ENCODE measurements around the gene RALGPS1.
"Not testable (repeated sequence)": the region's sequence is repeated elsewhere in the genome, so short reads cannot be mapped to it uniquely, and the experiment has no call there.

RALGPS1 gene

DNA sequence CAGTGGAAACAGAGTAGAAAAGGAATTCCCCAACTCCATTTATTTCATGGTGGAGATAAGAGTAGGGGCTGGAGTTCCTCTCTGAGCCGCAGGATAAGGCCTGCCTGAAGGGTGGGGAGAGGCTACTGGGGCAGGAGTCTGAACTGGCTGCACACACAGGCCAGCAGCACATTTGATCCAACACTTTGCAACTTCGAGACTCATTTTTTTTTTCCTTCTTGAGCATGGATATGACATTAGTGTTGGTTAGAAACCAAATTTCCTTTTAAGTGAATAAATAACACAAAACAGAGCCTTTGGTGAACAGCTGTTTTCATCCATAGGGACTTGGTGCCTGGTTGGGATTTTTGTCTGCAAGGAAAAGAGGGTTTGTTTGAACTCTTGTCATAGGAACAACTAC, 76.6 kb downstream of the RALGPS1 start:
- no peak for DNase-seq

DNA sequence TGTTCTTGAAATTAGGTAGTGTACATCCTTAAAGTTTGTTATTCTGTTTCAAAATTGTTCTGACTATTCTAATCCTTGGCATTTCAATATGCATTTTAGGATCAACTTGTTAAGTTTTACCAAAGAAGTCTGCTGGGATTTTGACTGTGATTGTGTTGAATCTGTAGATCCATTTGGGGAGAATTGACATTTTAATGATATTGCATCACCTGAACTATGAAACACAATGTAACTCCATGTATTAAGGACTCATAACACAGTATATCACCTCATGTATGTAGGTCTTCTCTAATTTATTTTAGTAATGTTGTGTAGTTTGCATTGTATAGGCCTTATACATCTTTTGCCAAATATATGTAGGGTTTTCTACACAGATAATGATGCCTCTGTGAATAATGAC, 77.8 kb downstream of the RALGPS1 start:
- DNase-seq, result no peak

DNA sequence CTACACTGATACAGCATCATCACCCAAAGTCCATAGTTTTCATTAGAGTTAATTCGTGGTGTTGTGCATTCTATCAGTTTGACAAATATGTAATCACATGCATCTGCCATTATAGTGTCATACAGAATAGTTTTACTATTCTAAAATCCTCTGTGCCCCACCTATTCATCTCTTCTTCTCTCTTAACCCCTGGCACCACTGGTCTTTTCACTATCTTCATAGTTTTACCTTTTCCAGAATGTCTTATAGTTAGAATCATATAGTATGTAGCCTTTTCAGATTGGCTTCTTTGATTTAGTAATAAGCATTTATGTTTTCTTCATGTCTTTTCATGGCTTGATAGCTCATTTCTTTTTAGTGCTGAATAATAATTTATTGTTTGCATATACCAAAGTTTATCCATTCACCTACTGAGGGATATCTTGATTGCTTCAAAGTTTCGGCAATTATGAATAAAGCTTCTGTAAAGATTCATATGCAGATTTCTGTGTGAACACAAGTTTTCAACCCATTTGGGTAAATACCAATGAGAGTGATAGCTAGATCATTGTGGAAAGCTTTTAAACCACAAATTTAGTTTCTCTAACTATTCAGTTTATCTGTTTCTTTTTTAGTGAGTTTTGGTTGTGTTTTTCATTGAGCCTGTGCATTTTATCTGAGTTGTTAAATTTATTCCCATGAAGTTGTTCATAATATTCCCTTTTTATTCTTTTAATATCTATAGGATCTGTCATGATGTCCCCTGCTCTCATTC, 84.9 kb downstream of the RALGPS1 start:
- DNase-seq, result no peak

DNA sequence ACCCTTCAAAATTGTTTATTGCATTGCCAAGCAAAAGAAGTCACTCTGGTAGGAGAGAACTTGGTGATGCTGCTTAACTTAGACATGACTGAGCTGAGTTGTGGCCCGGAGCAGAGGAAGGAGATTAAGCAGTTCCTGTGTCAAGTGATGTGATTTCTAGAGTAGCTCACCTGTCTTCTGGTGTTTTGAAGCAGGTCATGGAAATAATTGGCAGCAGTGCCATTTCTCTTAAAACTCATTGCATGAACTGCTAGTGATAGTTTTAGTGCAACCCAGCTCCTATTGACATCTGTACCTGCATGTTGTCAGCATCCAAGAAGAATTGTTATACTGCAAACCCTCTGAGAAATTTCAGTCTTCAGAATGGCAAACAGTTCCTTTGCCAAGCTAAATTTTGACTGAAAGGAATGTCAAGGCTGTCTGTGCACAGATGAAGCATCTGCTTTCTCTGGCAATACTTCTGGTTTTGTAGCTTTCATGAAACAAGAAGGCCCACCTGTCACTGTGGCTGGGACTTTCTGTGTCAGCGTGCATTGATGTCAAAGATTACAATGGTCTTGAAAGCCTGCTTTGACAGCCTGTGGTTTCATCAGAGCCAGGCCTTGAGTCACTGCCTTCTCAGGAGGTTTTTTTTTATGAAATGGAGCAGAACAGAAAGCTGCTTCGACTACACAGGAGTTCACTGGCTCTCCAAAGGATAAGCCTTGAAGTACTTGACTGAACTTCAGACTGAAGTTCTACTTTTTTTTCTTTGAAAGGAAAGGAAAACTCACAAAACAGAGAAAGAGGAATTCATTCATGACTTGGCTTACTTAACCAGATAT, 90.6 kb downstream of the RALGPS1 start:
- DNase-seq, result peak; percentile 39

DNA sequence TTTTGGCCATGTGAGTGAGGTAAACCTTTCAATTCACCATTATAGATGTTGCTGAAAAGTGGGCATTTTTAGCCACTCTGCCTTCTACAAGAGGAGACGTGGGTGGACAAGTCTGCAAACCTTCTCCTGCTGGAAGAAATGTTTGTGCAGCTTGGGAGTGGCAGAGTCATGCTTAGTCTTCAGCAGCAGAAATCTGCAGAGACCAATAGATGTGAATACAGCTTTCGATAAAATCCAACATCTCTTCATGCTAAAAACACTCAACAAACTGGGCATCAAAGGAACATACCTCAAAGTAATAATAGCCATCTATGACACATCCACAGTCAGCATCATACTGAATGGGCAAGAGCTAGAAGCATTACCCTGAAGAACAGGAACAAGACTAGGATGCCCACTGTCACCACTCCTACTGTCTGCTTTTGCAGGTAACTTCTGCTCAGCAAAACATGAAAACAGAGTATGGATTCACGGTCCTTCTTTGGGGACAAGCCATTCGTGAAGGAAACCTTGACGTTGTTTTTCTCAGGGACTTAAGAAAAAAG, 91.3 kb downstream of the RALGPS1 start:
- DNase-seq, result no peak

DNA sequence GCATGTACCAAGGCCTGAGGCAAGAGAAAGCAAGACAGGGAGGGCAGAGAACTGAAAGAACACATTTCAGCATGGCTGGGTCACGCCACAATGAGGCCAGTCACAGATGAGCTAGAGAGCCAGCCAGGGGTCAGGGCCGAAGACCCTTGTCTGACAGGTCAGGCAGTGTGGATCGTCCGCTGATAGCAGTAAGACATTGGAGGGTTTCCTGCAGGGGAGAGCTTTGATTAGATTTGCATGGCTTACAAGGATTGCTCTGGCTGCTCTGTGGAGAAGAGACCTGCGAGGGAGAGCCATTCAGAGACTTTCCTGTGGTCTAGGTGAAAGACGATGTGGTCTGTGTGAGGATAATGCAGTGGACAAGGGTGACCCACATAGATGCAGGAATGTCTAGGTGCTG, 93.1 kb downstream of the RALGPS1 start:
- no peak for DNase-seq

DNA sequence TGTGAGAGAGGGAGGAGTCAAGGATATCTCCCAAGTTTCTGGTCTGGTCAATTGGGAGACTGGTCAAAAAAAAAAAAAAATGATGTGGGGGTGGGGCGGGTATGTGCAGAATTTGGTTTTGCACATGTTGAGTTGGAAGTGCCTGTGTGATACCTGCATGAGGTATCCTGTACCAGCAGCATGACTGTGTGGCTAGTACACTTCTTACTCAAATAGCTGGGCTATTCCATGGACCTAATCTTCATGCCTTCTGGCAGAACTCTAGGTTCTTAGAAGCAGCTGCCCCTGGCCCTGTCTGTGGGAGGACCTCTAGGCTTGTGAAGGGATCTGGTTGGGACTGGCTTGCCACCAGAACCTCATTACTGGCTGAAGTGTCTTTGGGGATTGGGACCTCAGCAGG, 93.5 kb downstream of the RALGPS1 start:
- DNase-seq, result no peak

DNA sequence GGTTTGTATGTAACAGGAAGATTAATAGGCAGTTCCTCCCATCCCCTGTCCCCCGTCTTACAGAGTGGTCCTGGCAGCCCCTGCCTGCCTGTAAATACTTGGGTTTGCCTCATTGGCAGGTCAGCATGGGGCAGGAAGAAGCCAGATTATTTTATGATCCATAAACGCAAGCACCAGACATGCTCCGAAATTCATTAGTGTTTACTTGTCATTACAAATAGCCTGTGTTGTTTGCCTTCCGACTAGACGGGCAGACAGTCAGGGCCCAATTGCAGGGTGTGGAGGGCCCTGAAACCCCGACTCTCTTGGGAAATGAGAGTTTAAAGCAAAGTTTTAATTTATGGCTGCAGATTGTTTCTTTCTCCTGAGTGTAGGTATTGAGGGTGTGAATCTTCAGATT, 97.2 kb downstream of the RALGPS1 start:
- no peak for DNase-seq

DNA sequence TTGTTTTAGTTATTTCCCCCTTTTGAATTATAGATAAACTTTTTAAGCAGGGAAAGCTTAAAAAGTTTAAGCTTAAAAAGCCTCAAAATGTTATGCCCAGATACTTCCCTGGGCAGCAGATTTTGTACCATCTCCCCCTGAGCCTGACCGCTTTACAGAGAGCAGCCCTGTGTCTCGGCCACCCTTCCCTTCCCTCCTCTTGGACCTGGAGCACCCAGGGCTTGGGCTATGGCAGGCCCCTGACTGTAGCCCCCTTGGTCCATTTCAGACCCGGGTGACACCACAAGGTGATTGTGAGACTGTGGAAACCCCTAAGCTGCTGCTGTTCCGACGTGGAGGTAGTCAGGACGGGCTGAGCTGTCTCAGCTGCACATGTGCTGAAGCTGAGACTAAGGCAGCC, 97.7 kb downstream of the RALGPS1 start:
- no peak for DNase-seq

DNA sequence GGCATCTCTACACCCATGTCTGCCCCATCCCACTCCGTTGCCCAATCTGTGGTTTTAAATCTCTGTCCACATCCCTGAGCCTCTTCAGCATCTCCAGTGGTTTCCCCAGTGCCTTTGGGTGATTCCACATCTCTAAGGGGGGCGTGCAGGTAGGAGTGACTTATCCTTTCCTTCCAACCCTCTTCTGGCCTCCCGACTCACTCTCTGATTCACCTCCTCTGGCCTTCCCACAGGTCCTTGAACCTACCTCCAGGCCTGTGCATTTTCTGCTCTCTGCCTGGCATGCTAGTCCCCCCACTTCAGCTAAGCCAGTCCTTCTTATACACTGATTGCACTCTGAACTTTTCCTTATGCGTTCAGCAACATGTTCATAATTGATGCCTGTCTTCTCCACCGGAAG, 99.0 kb downstream of the RALGPS1 start:
- DNase-seq, result no peak

DNA sequence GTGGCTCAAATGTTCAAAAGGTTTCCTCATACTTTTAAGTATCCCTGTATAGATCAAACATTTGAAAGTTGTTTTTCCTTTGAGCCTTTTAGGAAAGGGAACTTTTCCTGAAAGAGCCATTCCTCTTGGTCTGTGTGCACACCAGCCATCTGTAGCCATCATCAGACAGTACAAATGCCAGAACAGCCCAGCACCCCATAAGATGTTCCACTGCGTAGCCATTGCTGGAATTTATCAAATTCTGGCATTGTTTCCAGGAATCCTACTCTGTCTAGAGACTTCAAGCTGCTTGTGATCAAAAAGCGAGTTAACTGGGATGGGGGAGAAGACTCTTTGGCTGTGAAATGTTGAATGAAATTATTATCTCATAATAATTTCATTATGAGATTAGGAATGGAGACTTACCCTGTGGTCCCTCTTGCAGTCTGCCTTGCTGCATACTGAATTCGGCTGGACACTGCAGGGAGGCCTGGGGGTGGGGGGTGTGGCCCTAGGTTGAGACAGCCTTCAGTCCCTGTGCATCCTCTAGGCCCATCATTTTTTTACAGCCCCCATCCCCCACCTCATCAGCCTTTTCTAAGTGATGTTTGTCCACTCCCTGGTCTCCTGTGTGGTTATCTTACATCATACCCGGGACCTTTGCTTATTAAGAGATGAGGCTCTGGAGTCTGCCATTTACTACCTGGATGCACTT, 99.8 kb downstream of the RALGPS1 start:
- DNase-seq, result no peak

DNA sequence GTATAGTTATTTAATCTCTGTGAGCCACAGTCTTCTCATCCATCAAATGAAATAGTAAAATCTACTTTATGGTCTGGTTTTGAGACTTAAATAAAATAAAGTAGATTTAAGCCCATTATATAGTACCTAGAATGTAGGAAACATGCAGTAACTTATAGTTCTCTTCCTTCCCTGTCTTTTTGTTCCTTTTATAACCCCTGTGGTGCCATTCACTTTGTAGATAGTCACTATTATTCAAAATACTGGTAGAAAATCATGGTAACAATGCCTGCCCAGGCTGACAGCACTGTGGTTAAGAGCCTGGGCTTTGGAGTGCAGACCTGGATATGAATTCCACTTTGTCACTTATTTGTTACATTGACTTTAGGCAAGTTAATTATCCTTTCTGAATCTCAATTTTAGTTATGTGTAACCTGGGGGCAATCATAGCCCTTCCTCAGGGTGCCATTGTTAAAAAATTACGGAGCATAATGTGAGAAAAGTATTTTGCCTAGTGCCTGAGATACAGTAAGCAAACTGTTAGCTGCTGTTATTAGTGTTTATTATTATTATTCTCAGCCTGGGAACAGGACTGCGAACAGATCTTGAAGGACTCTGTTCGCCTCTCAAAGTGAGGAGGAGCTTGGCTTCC, 100.4 kb downstream of the RALGPS1 start:
- DNase-seq, result no peak

DNA sequence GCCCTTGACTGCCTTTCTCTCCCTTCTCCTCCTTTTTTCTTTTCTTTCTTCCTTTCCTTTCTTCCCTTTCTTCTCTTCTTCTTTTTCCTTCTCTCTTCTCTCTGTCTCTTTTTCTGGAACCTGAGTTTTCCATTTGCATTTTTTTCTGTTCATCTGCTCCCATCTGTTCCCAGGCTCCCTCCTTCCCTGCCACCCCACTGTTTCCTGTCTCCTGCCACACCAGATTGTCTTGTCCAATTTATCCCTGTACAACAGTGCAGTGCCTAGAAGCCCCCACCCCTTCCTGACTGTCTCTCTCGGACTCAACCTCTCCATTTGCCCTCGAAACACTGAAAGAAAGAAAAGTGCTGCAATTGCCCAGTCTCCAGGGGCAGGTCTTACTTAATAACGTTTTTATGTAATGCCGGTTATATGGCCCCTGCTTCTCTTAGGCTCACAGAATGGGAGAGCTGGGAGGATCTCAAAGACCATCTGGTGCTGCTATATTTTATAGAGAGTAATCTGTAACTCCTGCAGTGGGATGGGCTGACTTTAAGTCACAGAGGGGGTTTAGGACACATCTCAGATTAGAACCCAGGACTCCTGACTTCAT, 101.4 kb downstream of the RALGPS1 start:
- no peak for DNase-seq

DNA sequence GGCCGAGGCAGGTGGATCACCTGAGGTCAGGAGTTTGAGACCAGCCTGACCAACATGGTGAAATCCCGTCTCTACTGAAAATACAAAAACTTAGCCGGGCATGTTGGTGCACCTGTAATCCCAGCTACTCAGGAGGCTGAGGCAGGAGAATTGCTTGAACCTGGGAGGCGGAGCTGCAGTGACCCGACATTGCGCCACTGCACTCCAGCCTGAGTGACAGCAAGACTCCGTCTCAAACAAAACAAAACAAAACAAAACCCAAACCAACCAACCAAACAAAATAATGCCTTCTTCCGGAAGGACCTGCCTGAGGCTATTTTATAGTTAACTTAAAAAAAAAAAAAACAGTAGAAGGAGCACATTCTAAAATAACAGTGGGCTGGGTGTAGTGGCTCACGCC, 103.4 kb downstream of the RALGPS1 start:
- DNase-seq, result not testable (repeated sequence)

DNA sequence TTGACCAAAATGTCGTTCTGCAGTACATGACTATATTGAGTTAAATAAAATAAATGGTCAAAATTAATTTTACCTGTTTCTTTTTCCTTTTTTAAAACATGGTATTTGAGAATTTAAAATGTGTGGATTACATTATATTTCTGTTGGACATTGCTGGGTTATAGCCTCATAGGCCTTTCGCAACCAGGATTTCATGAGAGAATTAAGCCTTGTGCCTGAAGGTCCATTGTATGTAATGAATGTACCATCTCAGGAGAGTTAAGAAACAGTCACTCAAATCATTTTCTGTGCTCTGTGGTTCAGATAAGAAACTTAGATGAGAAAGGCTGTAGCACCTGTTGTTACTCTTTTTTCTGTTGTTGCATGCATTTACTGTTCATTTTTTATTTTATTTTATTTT, 104.4 kb downstream of the RALGPS1 start:
- DNase-seq, result no peak

DNA sequence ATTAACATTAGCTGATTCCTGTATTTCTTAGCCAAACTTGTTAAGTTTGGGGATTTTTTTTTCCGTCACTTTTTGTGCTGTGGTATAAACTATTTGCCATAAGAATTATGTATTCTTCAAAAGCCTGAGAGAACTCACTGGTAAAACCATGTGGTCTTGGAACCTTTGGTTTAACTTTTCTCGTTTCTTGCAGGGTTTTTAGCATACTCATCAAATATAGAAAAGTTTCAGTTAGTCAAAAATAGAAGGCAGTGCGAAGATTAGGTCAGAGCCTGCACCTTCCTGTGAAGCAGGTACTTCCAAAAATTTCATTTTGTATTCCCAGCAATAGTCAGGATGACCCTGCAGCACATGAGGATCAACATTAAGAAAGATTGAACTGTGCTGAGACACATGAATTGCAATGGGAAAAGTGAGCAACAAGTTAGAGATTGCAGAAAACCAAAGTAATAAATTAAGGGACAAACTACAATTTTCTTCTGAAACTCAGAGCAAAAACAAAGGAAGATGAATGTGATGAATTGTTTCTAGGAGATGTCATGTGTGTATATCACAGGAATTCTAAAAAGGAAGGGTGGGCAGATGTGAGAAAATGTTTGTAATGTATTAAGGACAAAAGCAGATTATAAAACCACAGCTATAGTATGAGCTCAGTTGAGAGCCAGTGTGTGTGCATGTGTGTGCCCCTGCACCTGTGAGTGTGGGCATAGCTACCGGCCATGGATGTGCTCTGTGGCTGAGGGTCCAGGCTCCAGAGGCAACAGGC, 105.6 kb downstream of the RALGPS1 start:
- DNase-seq, result no peak

DNA sequence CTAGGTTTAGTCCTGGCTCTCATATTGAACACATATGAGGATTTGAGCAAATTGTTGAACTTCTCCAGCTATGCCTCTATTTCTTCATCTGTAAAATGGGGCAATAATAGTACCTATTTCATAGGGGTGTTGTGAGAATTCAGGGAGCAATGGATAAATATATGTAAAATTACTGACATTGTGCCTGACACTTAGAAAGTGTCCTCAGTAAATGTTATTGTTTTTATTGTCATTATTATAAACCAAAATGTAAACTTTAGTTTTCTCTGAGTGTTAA, 106.2 kb downstream of the RALGPS1 start:
- no peak for DNase-seq

DNA sequence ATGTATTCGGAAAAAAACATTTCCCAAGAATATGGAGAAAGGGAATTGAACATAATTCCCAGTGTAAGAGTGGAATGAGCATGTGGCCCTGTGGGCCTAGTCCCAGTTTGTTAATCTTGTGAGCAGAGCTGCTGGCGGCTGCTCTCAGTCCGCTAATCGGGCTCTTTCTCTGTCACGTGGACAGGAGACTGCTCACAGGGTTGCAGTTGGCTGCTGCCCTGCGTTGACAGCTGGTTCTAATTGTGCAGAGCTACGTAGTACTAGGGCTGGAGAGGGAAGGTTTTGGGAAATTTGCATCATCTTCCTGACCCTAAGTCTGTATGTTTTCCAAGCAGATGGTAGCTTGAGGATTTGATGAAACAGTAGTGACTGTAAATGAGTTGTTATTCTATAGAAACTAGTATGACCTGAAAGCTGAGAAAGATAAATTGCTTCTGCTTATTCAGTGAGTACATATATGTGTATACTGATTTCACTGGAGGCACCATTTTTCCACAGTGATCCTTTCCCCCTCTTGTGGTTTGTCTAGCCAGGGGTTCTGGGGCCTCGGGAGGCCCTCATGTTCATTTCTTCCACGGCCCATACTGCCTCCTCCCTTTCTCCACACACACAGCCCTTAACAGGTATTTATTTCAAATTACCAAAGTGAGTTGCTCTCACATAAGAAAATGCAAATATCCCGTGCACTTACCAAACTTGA, 107.2 kb downstream of the RALGPS1 start:
- no peak for DNase-seq

DNA sequence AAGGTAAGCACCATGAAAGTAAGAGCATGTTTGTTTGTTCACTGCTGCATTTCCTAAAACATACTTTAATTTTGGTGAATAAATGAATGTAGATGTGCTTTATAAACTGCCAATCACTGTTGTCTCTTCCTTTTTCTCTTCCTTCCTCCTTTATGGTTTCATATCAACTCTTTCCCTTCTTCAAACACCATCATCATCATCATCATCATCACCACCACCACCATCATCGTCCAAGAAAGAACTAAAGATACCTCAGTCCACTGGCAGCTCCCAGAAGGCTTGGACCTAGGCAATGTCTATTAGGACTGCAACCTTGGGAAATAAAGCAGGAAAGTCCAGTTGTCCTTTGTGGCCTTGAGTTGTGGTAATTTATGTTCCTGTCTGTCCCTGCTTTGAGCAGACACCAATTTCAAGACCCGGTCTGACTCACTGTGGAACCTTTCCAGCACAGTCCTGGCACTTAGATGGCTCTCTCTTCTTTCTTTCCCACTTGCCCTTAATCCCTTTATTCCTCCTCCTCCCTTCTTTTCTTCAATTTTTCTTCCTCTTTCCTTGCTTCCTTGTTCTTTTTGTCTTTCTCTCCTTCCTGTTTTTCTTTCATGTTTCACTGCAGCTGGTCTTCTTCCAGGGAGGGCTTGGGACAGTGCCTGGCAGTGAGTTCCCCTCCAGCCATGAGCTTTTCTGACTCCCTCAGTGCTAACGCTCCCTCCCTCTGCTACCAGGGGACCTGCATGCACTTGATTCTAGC, 108.5 kb downstream of the RALGPS1 start:
- DNase-seq, result no peak

DNA sequence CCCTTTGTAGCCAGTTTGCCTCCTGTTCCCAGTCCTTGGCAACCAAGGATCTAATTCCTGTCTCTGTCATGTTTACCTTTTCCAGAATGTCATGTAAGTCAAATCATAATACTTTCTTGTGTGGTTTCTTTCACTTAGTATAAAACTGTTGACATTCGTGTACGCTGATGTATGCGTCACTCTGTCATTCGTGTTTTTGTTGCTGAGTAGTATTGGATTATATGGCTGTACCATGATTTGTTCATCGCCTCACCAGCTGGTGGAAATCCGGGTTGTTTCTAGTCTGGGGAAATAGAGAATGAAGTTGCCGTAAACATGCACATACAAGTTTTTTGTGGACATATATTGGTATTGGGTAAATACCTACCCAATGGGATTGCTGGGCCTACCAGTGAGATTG, 110.5 kb downstream of the RALGPS1 start:
- DNase-seq, result no peak

DNA sequence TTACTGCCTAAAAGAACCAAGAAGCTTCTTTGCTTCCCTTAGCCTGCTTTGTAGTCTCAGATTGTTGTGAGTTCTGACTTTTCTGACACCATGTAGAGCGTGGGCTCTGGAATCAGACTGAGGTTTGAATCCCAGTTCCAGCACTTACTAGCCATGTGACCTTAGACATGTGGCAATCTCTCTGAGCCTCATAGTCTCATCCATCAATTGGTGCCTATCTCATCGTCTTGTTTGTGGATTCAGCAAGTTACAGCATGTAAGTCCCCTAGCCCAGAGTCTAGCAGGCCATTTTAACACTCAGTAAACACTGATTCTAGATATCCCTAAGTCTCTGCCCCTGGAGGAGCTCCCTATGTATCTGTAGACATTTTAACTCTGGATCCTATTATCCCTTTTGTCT, 113.1 kb downstream of the RALGPS1 start:
- DNase-seq, result no peak

Measured in effector CD4-positive, alpha-beta T cell (primary cell).